Peyer's patch (tissue), 4 donors: ENCODE results near the gene HNF4A.

Experiments
- POLR2A ChIP-seq, 2 donors: fragments of 450-650 bp; IDR thresholded peaks; one replicate each; pipeline ENCODE4 v1.5.1; 2017; ENCODE audit warnings: antibody characterized with exemption in 2 of 2, mild to moderate bottlenecking in 2 of 2, moderate library complexity in 2 of 2
- TF ChIP-seq, protein P1 (sequence below), 6 experiments: fragments of 450-650 bp in 4 of 6; fragments of 200-600 bp in 2 of 6; sonication (generic) in 1 of 6; IDR thresholded peaks; one replicate each; pipeline ENCODE4 v1.5.1; 2017 to 2019; ENCODE audit warnings: antibody characterized with exemption in 6 of 6, mild to moderate bottlenecking in 3 of 6, moderate library complexity in 1 of 6

DNA sequence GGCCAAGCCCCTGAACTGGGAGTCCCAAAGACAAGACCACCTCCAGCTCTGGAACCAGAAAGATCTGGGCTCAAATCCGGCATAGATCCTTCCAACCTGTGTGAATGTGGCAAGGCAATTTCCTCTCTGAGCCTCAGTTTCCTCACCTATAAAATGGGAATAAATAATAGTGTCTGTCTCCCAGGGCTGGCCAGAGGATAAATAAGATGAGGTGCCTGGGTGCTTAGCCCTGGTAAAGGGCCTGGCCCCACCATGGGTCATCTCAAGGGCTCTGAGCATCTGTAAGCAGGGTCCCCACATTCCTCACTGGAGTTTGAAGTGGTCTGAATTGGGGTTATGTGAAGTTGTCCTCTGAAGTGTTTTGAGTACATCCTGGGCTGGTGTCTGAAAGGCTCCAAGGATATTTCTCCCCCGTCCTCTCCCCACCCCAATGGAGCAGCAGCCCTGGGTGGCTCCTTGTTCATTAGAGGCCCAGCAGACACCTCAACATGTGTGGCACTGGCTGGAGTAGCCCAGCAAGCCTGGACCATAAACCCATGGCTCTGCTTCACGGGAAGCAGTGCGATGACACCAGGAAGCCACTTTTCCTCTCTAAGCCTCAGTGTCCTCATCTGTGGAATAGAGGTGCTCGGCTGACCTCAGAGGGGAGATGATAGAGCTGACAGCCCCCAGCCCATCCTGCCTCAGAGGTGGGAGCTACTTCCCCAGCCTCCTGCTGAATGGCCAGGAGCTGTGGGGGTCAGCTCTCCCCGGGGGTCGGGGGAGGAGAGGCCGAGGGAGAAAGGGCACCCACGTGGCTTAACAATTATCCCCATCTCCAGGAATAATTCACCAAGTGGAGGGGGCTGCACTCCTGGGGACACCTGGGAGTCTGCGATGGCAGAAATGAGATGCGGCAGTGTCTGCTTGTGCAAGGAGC lies 48.0 kb downstream of the HNF4A start:
- TF ChIP-seq POLR2A (IDR thresholded peaks at IDR 0.05) = no peak
- TF ChIP-seq, protein P1, sequence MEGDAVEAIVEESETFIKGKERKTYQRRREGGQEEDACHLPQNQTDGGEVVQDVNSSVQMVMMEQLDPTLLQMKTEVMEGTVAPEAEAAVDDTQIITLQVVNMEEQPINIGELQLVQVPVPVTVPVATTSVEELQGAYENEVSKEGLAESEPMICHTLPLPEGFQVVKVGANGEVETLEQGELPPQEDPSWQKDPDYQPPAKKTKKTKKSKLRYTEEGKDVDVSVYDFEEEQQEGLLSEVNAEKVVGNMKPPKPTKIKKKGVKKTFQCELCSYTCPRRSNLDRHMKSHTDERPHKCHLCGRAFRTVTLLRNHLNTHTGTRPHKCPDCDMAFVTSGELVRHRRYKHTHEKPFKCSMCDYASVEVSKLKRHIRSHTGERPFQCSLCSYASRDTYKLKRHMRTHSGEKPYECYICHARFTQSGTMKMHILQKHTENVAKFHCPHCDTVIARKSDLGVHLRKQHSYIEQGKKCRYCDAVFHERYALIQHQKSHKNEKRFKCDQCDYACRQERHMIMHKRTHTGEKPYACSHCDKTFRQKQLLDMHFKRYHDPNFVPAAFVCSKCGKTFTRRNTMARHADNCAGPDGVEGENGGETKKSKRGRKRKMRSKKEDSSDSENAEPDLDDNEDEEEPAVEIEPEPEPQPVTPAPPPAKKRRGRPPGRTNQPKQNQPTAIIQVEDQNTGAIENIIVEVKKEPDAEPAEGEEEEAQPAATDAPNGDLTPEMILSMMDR (IDR thresholded peaks at IDR 0.05) = no peak
